CD4-positive, alpha-beta T cell (primary cell): ENCODE measurements around the gene LYAR. TPM values are rescaled to one million over a fixed set of nuclear protein-coding genes. Genes with fewer than 3 reads are reported as not detected.
A peak's percentile ranks its signal among the peaks of the same experiment; 100 is the strongest.

Experiments
- ATAC-seq: fragments of 200-7000 bp; cut with Tn5 transposase; one replicate; pipeline ENCODE4 v1.10.0; 2022; ENCODE audit warnings: mild to moderate bottlenecking; ENCODE audit not compliant: poor library complexity
- CTCF ChIA-PET: fragments of 350-600 bp; sonication (Branson Sonifier 250); formaldehyde crosslinking; loops from one replicate; lab custom pipeline; 2021; ENCODE audit warnings: antibody characterized with exemption, inconsistent platforms; lab: Charles Lee
- POLR2A ChIA-PET: fragments of 350-600 bp; sonication (Branson Sonifier 250); formaldehyde crosslinking; loops from one replicate; lab custom pipeline; 2021; ENCODE audit warnings: antibody characterized with exemption, inconsistent platforms; lab: Charles Lee
- DNase-seq, 14 experiments: peaks; one replicate each; pipeline ENCODE4 v3.0.0-alpha.2; 2013 to 2020; ENCODE audit warnings: mixed read lengths in 2 of 14
- H3K27ac ChIP-seq, 2 donors: one replicate each; pipeline versions ENCODE4 v1.5.1 to v1.7.0; 2013; ENCODE audit warnings: low read length in 2 of 2, low read depth in 1 of 2, mild to moderate bottlenecking in 1 of 2
- H3K27me3 ChIP-seq, 2 experiments: 1 replicate in 1 of 2; 2 replicates in 1 of 2; pipeline versions ENCODE4 v1.6.1 to v1.7.0; 2013; ENCODE audit warnings: low read length in 2 of 2, control low read depth in 1 of 2, mild to moderate bottlenecking in 1 of 2, moderate library complexity in 1 of 2; ENCODE audit not compliant: insufficient read depth in 2 of 2, control insufficient read depth in 1 of 2
- H3K36me3 ChIP-seq: one replicate; pipeline ENCODE4 v1.6.1; 2013; ENCODE audit warnings: low read length, control low read depth; ENCODE audit not compliant: insufficient read depth
- H3K4me1 ChIP-seq: one replicate; pipeline ENCODE4 v1.6.1; 2013; ENCODE audit warnings: low read length, control low read depth; ENCODE audit not compliant: insufficient read depth
- H3K4me3 ChIP-seq: one replicate; pipeline ENCODE4 v1.5.1; 2013; ENCODE audit warnings: mild to moderate bottlenecking, low read length, moderate library complexity
- H3K9me3 ChIP-seq, 2 experiments: 1 replicate in 1 of 2; 2 replicates in 1 of 2; pipeline versions ENCODE4 v1.6.1 to v1.7.0; 2013; ENCODE audit warnings: low read length in 2 of 2, mild to moderate bottlenecking in 2 of 2, control low read depth in 1 of 2, moderate library complexity in 1 of 2; ENCODE audit not compliant: control insufficient read depth in 1 of 2, insufficient read depth in 1 of 2
- H3K27ac Mint-ChIP-seq: one replicate; pipeline ENCODE4 v1.8.0; 2020; ENCODE audit warnings: mixed read lengths
- H3K27me3 Mint-ChIP-seq: one replicate; pipeline ENCODE4 v1.8.0; 2021; ENCODE audit warnings: mixed read lengths
- H3K36me3 Mint-ChIP-seq: one replicate; pipeline ENCODE4 v1.8.0; 2021; ENCODE audit warnings: low read depth, mixed read lengths
- H3K4me1 Mint-ChIP-seq: one replicate; pipeline ENCODE4 v1.8.0; 2021; ENCODE audit warnings: low read depth, mixed read lengths
- H3K4me3 Mint-ChIP-seq: one replicate; pipeline ENCODE4 v1.8.0; 2020; ENCODE audit warnings: mild to moderate bottlenecking, mixed read lengths
- H3K9me3 Mint-ChIP-seq: one replicate; pipeline ENCODE4 v1.8.0; 2020; ENCODE audit warnings: mixed read lengths
- CTCF ChIP-seq: fragments of 200-600 bp; IDR thresholded peaks from one replicate; pipeline ENCODE4 v1.8.0; 2022; ENCODE audit warnings: antibody characterized with exemption, mild to moderate bottlenecking
- intact Hi-C, 2 experiments: fragments of 100-400 bp; cut with DNase I in 1 of 2; cut with micrococcal nuclease in 1 of 2; formaldehyde crosslinking; loops; one replicate each; pipeline versions ENCODE4 v1.15.1 to v1.9.0; 2023 to 2025; cut with DNase I, micrococcal nuclease
- total RNA-seq, 174 experiments: library from RNA in 2 of 174; stranded (reverse) in 2 of 174; gene quantifications; one replicate each; pipeline ENCODE4 v1.2.3 and lab custom pipeline; 2021 to 2026

LYAR gene
- total RNA-seq, 2 experiments from 2014 or later = 13.8 to 13.9 TPM

GRCh38 chr4:4338210-4339001 is 48.5 kb upstream of the LYAR start:
- ChIA-PET CTCF (interaction anchor here (0.6 to 2.2 kb wide), 3 partner anchors 78 to 1013 kb away, joined by 3 to 8 read pairs (median 3); no protein-coding TSS in a partner anchor), POLR2A (interaction anchor here (1.2 kb wide), 1 partner anchor 78 kb away, joined by 3 read pairs; no protein-coding TSS in a partner anchor)
- no peaks in the 10 kb centered on the region for H3K27me3 ChIP-seq
- no peak for TF ChIP-seq CTCF
- ATAC-seq (no peak), DNase-seq (no peak)
- H3K4me3 ChIP-seq = no peak overlapping the region
- peaks cover 4% of the 10 kb centered on the region for H3K4me1 ChIP-seq
- no peaks in the 10 kb centered on the region for H3K9me3 Mint-ChIP-seq
- H3K36me3 Mint-ChIP-seq = no peaks in the 10 kb centered on the region
- no peaks in the 10 kb centered on the region for H3K36me3 ChIP-seq
- no peak overlapping the region for H3K4me3 Mint-ChIP-seq
- H3K4me1 Mint-ChIP-seq = peaks cover 19% of the 10 kb centered on the region
- no peak overlapping the region for H3K27ac ChIP-seq
- no peak overlapping the region for H3K27ac Mint-ChIP-seq
- intact Hi-C loops = loop anchor here in 1 of 2 experiments (5.0 to 10.0 kb wide), 2 partner anchors 46 to 354 kb away; partner anchors contain the start of genes LYAR and ZBTB49
- no peaks in the 10 kb centered on the region for H3K9me3 ChIP-seq
- no peaks in the 10 kb centered on the region for H3K27me3 Mint-ChIP-seq

- ATAC-seq (peak; percentile 90), DNase-seq (peak; percentile 59 to 88 (median 69))
- Histone ChIP-seq H3K27me3 (no peaks in the 10 kb centered on the region), H3K4me1 (peaks cover 7% of the 10 kb centered on the region), H3K36me3 (no peaks in the 10 kb centered on the region), H3K9me3 (peaks cover 0 to 9% of the 10 kb centered on the region in 2 experiments), H3K4me3 (no peak overlapping the region), H3K27ac (no peak overlapping the region)
- intact Hi-C loops = loop anchor here (1.0 to 10.0 kb wide), 4 partner anchors 43 to 350 kb away; partner anchors contain the start of genes LYAR (in 1 of the 2) and ZBTB49 (in 1 of the 2)
- CTCF ChIA-PET = interaction anchor here (0.8 to 2.2 kb wide), 5 partner anchors 12 to 83 kb away, joined by 3 to 8 read pairs (median 3); no protein-coding TSS in a partner anchor
- H3K4me3 Mint-ChIP-seq = no peak overlapping the region
- POLR2A ChIA-PET = interaction anchor here (1.1 to 1.6 kb wide), 2 partner anchors 14 to 87 kb away, joined by 3 to 5 read pairs; partner anchors contain the start of gene TMEM128
- H3K36me3 Mint-ChIP-seq = no peaks in the 10 kb centered on the region
- no peaks in the 10 kb centered on the region for H3K9me3 Mint-ChIP-seq
- H3K27ac Mint-ChIP-seq = no peak overlapping the region
- TF ChIP-seq CTCF = peak; percentile 81
- H3K27me3 Mint-ChIP-seq = no peaks in the 10 kb centered on the region
- peaks cover 14% of the 10 kb centered on the region for H3K4me1 Mint-ChIP-seq
Measured at GRCh38 chr4:4334798-4335520, 45.0 kb upstream of the LYAR start.

- ChIA-PET POLR2A (no interaction called here), CTCF (interaction anchor here (2.2 kb wide), 1 partner anchor 73 kb away, joined by 8 read pairs; no protein-coding TSS in a partner anchor)
- Mint-ChIP-seq H3K9me3 (no peaks in the 10 kb centered on the region), H3K27ac (no peak overlapping the region), H3K4me3 (no peak overlapping the region), H3K36me3 (no peaks in the 10 kb centered on the region), H3K27me3 (no peaks in the 10 kb centered on the region), H3K4me1 (peaks cover 14% of the 10 kb centered on the region)
- Histone ChIP-seq H3K27ac (no peak overlapping the region), H3K4me3 (no peak overlapping the region), H3K9me3 (peaks cover 0 to 9% of the 10 kb centered on the region in 2 experiments), H3K27me3 (no peaks in the 10 kb centered on the region), H3K4me1 (peaks cover 7% of the 10 kb centered on the region), H3K36me3 (no peaks in the 10 kb centered on the region)
- intact Hi-C loops = loop anchor here in 1 of 2 experiments (10.0 kb wide), 1 partner anchor 348 kb away; no protein-coding TSS in a partner anchor
- DNase-seq = no peak
- TF ChIP-seq CTCF = no peak
- no peak for ATAC-seq
Measured at GRCh38 chr4:4333265-4333706, 43.3 kb upstream of the LYAR start.
